Caco-2 (cell line): ENCODE results near the gene GASK1A. TPM values are rescaled to one million over a fixed set of nuclear protein-coding genes. Genes with fewer than 3 reads are reported as not detected.

ENCODE experiments used
- BruUV-seq: library from RNA; stranded (reverse); fragments of 400-500 nt; replicated peaks from 2 replicates; lab custom pipeline; 2021; lab: Mats Ljungman, UMichigan
- CTCF ChIA-PET: fragments of 300-600 bp; sonication (Branson Sonifier 250); formaldehyde crosslinking; loops from one replicate; lab custom pipeline; 2022; ENCODE audit warnings: antibody characterized with exemption; lab: Charles Lee
- POLR2A ChIA-PET: fragments of 300-600 bp; sonication (Branson Sonifier 250); formaldehyde crosslinking; loops from one replicate; lab custom pipeline; 2022; ENCODE audit warnings: antibody characterized with exemption; lab: Charles Lee
- DNase-seq, 2 experiments: peaks; one replicate each; pipeline versions ENCODE4 v3.0.0 to v3.0.0-alpha.2; 2020 to 2022
- H3K27me3 ChIP-seq: replicated peaks from 2 replicates; pipeline ENCODE4 v1.6.0; 2011; ENCODE audit warnings: low read length; ENCODE audit not compliant: control insufficient read depth, insufficient read depth
- H3K36me3 ChIP-seq: 2 replicates; pipeline ENCODE4 v1.5.1; 2011; ENCODE audit warnings: low read length; ENCODE audit not compliant: control insufficient read depth, insufficient read depth
- H3K4me1 ChIP-seq: fragments of 250-450 bp; sonication (Bioruptor Pico); 2 replicates; pipeline ENCODE4 v1.5.1; 2020; ENCODE audit warnings: mild to moderate bottlenecking
- H3K4me3 ChIP-seq: 2 replicates; pipeline ENCODE4 v1.5.1; 2011; ENCODE audit warnings: low read depth, mild to moderate bottlenecking, control low read depth, low read length
- H3K9me3 ChIP-seq: fragments of 250-450 bp; sonication (Bioruptor Pico); 2 replicates; pipeline ENCODE4 v1.5.1; 2020; ENCODE audit warnings: mild to moderate bottlenecking, moderate library complexity
- H3K27ac Mint-ChIP-seq: one replicate; pipeline ENCODE4 v1.8.0; 2022; ENCODE audit warnings: mixed read lengths; ENCODE audit not compliant: unreplicated experiment
- H3K27me3 Mint-ChIP-seq: one replicate; pipeline ENCODE4 v1.8.0; 2022; ENCODE audit warnings: mixed read lengths; ENCODE audit not compliant: insufficient read depth, unreplicated experiment
- H3K36me3 Mint-ChIP-seq: one replicate; pipeline ENCODE4 v1.8.0; 2022; ENCODE audit warnings: mild to moderate bottlenecking, mixed read lengths; ENCODE audit not compliant: insufficient read depth, unreplicated experiment
- H3K4me1 Mint-ChIP-seq: one replicate; pipeline ENCODE4 v1.8.0; 2022; ENCODE audit warnings: low read depth, mixed read lengths; ENCODE audit not compliant: unreplicated experiment
- H3K4me3 Mint-ChIP-seq: one replicate; pipeline ENCODE4 v1.8.0; 2022; ENCODE audit warnings: mild to moderate bottlenecking, moderate library complexity, mixed read lengths; ENCODE audit not compliant: unreplicated experiment
- H3K9me3 Mint-ChIP-seq: one replicate; pipeline ENCODE4 v1.8.0; 2022; ENCODE audit warnings: mixed read lengths; ENCODE audit not compliant: unreplicated experiment
- intact Hi-C: fragments of 100-400 bp; cut with micrococcal nuclease; formaldehyde crosslinking; loops from one replicate; pipeline ENCODE4 v1.10.0; 2022; ENCODE audit not compliant: unreplicated experiment
- total RNA-seq: library from RNA; stranded (reverse); gene quantifications from 2 replicates; pipeline ENCODE4 v1.2.3, GENCODE V29; 2022
- TF ChIP-seq, protein P1 (sequence below), 2 experiments: fragments of 200-600 bp in 1 of 2; IDR thresholded peaks; 1 replicate in 1 of 2; 2 replicates in 1 of 2; pipeline versions ENCODE4 v1.5.1 to v1.8.0; 2011 to 2022; ENCODE audit warnings: antibody characterized with exemption in 1 of 2, control low read depth in 1 of 2, inconsistent platforms in 1 of 2, low read depth in 1 of 2, low read length in 1 of 2, mild to moderate bottlenecking in 1 of 2, moderate library complexity in 1 of 2; ENCODE audit not compliant: insufficient read depth in 1 of 2, severe bottlenecking in 1 of 2, unreplicated experiment in 1 of 2

Gene GASK1A
- total RNA-seq, 1 experiment from 2014 or later, result 0.16 TPM

- no peaks in the 10 kb centered on the region for H3K36me3 ChIP-seq
- Mint-ChIP-seq H3K9me3 (no peaks in the 10 kb centered on the region), H3K4me1 (no peaks in the 10 kb centered on the region), H3K27ac (no peak overlapping the region), H3K36me3 (no peaks in the 10 kb centered on the region), H3K4me3 (no peak overlapping the region), H3K27me3 (no peaks in the 10 kb centered on the region)
- POLR2A ChIA-PET, result no interaction called here
- BruUV-seq, result no TSS peak
- H3K27me3 ChIP-seq, result no peaks in the 10 kb centered on the region
- H3K4me1 ChIP-seq, result no peaks in the 10 kb centered on the region
- CTCF ChIA-PET, result no interaction called here
- H3K4me3 ChIP-seq, result no peak overlapping the region
- TF ChIP-seq, protein P1, sequence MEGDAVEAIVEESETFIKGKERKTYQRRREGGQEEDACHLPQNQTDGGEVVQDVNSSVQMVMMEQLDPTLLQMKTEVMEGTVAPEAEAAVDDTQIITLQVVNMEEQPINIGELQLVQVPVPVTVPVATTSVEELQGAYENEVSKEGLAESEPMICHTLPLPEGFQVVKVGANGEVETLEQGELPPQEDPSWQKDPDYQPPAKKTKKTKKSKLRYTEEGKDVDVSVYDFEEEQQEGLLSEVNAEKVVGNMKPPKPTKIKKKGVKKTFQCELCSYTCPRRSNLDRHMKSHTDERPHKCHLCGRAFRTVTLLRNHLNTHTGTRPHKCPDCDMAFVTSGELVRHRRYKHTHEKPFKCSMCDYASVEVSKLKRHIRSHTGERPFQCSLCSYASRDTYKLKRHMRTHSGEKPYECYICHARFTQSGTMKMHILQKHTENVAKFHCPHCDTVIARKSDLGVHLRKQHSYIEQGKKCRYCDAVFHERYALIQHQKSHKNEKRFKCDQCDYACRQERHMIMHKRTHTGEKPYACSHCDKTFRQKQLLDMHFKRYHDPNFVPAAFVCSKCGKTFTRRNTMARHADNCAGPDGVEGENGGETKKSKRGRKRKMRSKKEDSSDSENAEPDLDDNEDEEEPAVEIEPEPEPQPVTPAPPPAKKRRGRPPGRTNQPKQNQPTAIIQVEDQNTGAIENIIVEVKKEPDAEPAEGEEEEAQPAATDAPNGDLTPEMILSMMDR (IDR thresholded peaks at IDR 0.05; ENCODE audit: insufficient read depth in 1 of 2, low read depth in 1 of 2, low read length in 1 of 2, severe bottlenecking in 1 of 2, unreplicated experiment in 1 of 2), result no peak
- intact Hi-C loops, result no loop called here
- H3K9me3 ChIP-seq, result no peaks in the 10 kb centered on the region
- no peak for DNase-seq
Measured at GRCh38 chr3:43094381-43094780, 115.3 kb downstream of the GASK1A start.

GRCh38 chr3:43094851-43095250 lies 115.7 kb downstream of the GASK1A start:
- ChIA-PET CTCF (no interaction called here), POLR2A (no interaction called here)
- intact Hi-C loops, result no loop called here

GRCh38 chr3:43095370-43095769 lies 116.3 kb downstream of the GASK1A start:
- H3K27me3 ChIP-seq, result no peaks in the 10 kb centered on the region
- ChIA-PET POLR2A (no interaction called here), CTCF (no interaction called here)
- no peak overlapping the region for H3K4me3 Mint-ChIP-seq
- BruUV-seq, result no TSS peak
- TF ChIP-seq, protein P1 (IDR thresholded peaks at IDR 0.05; ENCODE audit: insufficient read depth in 1 of 2, low read depth in 1 of 2, low read length in 1 of 2, severe bottlenecking in 1 of 2, unreplicated experiment in 1 of 2), result no peak
- no peaks in the 10 kb centered on the region for H3K4me1 ChIP-seq
- intact Hi-C loops, result no loop called here
- H3K27ac Mint-ChIP-seq, result no peak overlapping the region
- H3K27me3 Mint-ChIP-seq, result no peaks in the 10 kb centered on the region
- H3K9me3 ChIP-seq, result no peaks in the 10 kb centered on the region
- H3K9me3 Mint-ChIP-seq, result no peaks in the 10 kb centered on the region
- H3K36me3 Mint-ChIP-seq, result no peaks in the 10 kb centered on the region
- DNase-seq, result no peak
- no peaks in the 10 kb centered on the region for H3K36me3 ChIP-seq
- no peaks in the 10 kb centered on the region for H3K4me1 Mint-ChIP-seq
- no peak overlapping the region for H3K4me3 ChIP-seq

More at GRCh38 chr3:43094851-43095250, 115.7 kb downstream of the GASK1A start:
- H3K4me3 Mint-ChIP-seq, result no peak overlapping the region
- H3K36me3 Mint-ChIP-seq, result no peaks in the 10 kb centered on the region
- no peaks in the 10 kb centered on the region for H3K9me3 ChIP-seq
- BruUV-seq, result no TSS peak
- no peaks in the 10 kb centered on the region for H3K4me1 Mint-ChIP-seq
- TF ChIP-seq, protein P1 (IDR thresholded peaks at IDR 0.05; ENCODE audit: insufficient read depth in 1 of 2, low read depth in 1 of 2, low read length in 1 of 2, severe bottlenecking in 1 of 2, unreplicated experiment in 1 of 2), result no peak
- H3K4me1 ChIP-seq, result no peaks in the 10 kb centered on the region
- DNase-seq, result no peak
- no peak overlapping the region for H3K27ac Mint-ChIP-seq
- no peaks in the 10 kb centered on the region for H3K36me3 ChIP-seq
- H3K9me3 Mint-ChIP-seq, result no peaks in the 10 kb centered on the region
- no peak overlapping the region for H3K4me3 ChIP-seq
- no peaks in the 10 kb centered on the region for H3K27me3 Mint-ChIP-seq
- H3K27me3 ChIP-seq, result no peaks in the 10 kb centered on the region
